Activated naive CD8-positive, alpha-beta T cell (primary cell): ENCODE results near the gene MED13.
"Not testable (repeated sequence)": the region's sequence is repeated elsewhere in the genome, so short reads cannot be mapped to it uniquely, and the experiment has no call there.

ENCODE experiments used
- H3K27ac Mint-ChIP-seq: one replicate; pipeline ENCODE4 v1.8.0; 2021; ENCODE audit warnings: mixed read lengths
- H3K27me3 Mint-ChIP-seq: one replicate; pipeline ENCODE4 v1.8.0; 2021; ENCODE audit warnings: mixed read lengths
- H3K36me3 Mint-ChIP-seq: one replicate; pipeline ENCODE4 v1.8.0; 2021; ENCODE audit warnings: mixed read lengths
- H3K4me1 Mint-ChIP-seq: one replicate; pipeline ENCODE4 v1.8.0; 2021; ENCODE audit warnings: low read depth, mixed read lengths
- H3K4me3 Mint-ChIP-seq: one replicate; pipeline ENCODE4 v1.8.0; 2021; ENCODE audit warnings: mild to moderate bottlenecking, mixed read lengths
- H3K9me3 Mint-ChIP-seq: one replicate; pipeline ENCODE4 v1.8.0; 2021; ENCODE audit warnings: low read depth, mixed read lengths

The MED13 gene

GRCh38 chr17:61904094-61904710, 160.9 kb downstream of the MED13 start:
- Mint-ChIP-seq H3K4me1 (no peaks in the 10 kb centered on the region), H3K27ac (no peak overlapping the region), H3K36me3 (peaks cover 5% of the 10 kb centered on the region), H3K27me3 (no peaks in the 10 kb centered on the region), H3K4me3 (peak overlapping the region; percentile 2), H3K9me3 (no peaks in the 10 kb centered on the region)

- H3K9me3 Mint-ChIP-seq = no peaks in the 10 kb centered on the region
- no peaks in the 10 kb centered on the region for H3K4me1 Mint-ChIP-seq
- no peak overlapping the region for H3K27ac Mint-ChIP-seq
- no peak overlapping the region for H3K4me3 Mint-ChIP-seq
- peaks cover 7% of the 10 kb centered on the region for H3K36me3 Mint-ChIP-seq
- no peaks in the 10 kb centered on the region for H3K27me3 Mint-ChIP-seq
Observed at GRCh38 chr17:61903251-61903650, 161.8 kb downstream of the MED13 start.

GRCh38 chr17:61897548-61898180, 167.4 kb downstream of the MED13 start:
- Mint-ChIP-seq H3K36me3 (peaks cover 4% of the 10 kb centered on the region), H3K27me3 (no peaks in the 10 kb centered on the region), H3K4me3 (no peak overlapping the region), H3K9me3 (no peaks in the 10 kb centered on the region), H3K27ac (no peak overlapping the region), H3K4me1 (no peaks in the 10 kb centered on the region)

GRCh38 chr17:61895391-61895790, 169.7 kb downstream of the MED13 start:
- H3K27ac Mint-ChIP-seq = no peak overlapping the region

GRCh38 chr17:61894310-61894709, 170.8 kb downstream of the MED13 start:
- H3K27me3 Mint-ChIP-seq, H3K4me1 Mint-ChIP-seq, H3K36me3 Mint-ChIP-seq, H3K9me3 Mint-ChIP-seq, H3K27ac Mint-ChIP-seq, H3K4me3 Mint-ChIP-seq: not testable (repeated sequence)

More at GRCh38 chr17:61895391-61895790, 169.7 kb downstream of the MED13 start:
- Mint-ChIP-seq H3K4me1 (no peaks in the 10 kb centered on the region), H3K36me3 (peaks cover 4% of the 10 kb centered on the region), H3K27me3 (no peaks in the 10 kb centered on the region), H3K9me3 (no peaks in the 10 kb centered on the region), H3K4me3 (no peak overlapping the region)
